A673 (cell line): ENCODE results near the gene LGALS7B. TPM values are rescaled to one million over a fixed set of nuclear protein-coding genes. Genes with fewer than 3 reads are reported as not detected.
"Not testable (repeated sequence)": the region's sequence is repeated elsewhere in the genome, so short reads cannot be mapped to it uniquely, and the experiment has no call there.

ENCODE experiments used
- BruUV-seq: library from RNA; stranded (reverse); fragments of 400-500 nt; replicated peaks from 2 replicates; lab custom pipeline; 2021; lab: Mats Ljungman, UMichigan
- CTCF ChIA-PET: fragments of 300-600 bp; sonication (Branson Sonifier 250); formaldehyde crosslinking; loops from one replicate; lab custom pipeline; 2022; ENCODE audit warnings: antibody characterized with exemption; lab: Charles Lee
- POLR2A ChIA-PET: fragments of 300-600 bp; sonication (Branson Sonifier 250); formaldehyde crosslinking; loops from one replicate; lab custom pipeline; 2022; ENCODE audit warnings: antibody characterized with exemption; ENCODE audit not compliant: low non-redundant PET; lab: Charles Lee
- DNase-seq: peaks from one replicate; pipeline ENCODE4 v3.0.0-alpha.2; 2015; ENCODE audit warnings: low spot score
- H3K27ac ChIP-seq: fragments of 200-600 bp; sonication (generic); 2 replicates; pipeline ENCODE4 v1.5.1; 2016; ENCODE audit warnings: mixed run types, low read depth, mild to moderate bottlenecking, mixed read lengths, antibody characterized with exemption, low read length; ENCODE audit not compliant: poor library complexity, severe bottlenecking
- H3K27me3 ChIP-seq: fragments of 200-600 bp; sonication (generic); replicated peaks from 2 replicates; pipeline ENCODE4 v1.6.1; 2017; ENCODE audit warnings: mixed run types, low read depth, mild to moderate bottlenecking, mixed read lengths, antibody characterized with exemption, low read length; ENCODE audit not compliant: insufficient read depth, poor library complexity
- H3K36me3 ChIP-seq: fragments of 200-600 bp; sonication (generic); 2 replicates; pipeline ENCODE4 v1.6.1; 2016; ENCODE audit warnings: mixed run types, mild to moderate bottlenecking, mixed read lengths, antibody characterized with exemption, low read length; ENCODE audit not compliant: insufficient read depth, poor library complexity, severe bottlenecking
- H3K4me1 ChIP-seq: fragments of 200-600 bp; sonication (generic); 2 replicates; pipeline ENCODE4 v1.6.1; 2017; ENCODE audit warnings: mixed run types, mild to moderate bottlenecking, mixed read lengths, antibody characterized with exemption, low read length; ENCODE audit not compliant: insufficient read depth, poor library complexity, severe bottlenecking
- H3K4me3 ChIP-seq: fragments of 200-600 bp; sonication (generic); 2 replicates; pipeline ENCODE4 v1.5.1; 2016; ENCODE audit warnings: low read depth, mixed run types, mild to moderate bottlenecking, mixed read lengths, low read length; ENCODE audit not compliant: poor library complexity, severe bottlenecking
- H3K9me3 ChIP-seq: fragments of 200-600 bp; sonication (generic); 2 replicates; pipeline ENCODE4 v1.6.1; 2016; ENCODE audit warnings: mixed run types, low read depth, mild to moderate bottlenecking, mixed read lengths, antibody characterized with exemption, low read length; ENCODE audit not compliant: poor library complexity, severe bottlenecking
- CTCF ChIP-seq: fragments of 300-800, 200-600 bp; sonication (generic); conservative IDR thresholded peaks from 2 replicates; pipeline ENCODE4 v1.5.1; 2017; ENCODE audit warnings: low read depth, mild to moderate bottlenecking, antibody characterized with exemption, low read length, moderate library complexity, mixed read lengths
- EZH2 ChIP-seq: fragments of 200-600 bp; sonication (generic); IDR thresholded peaks from 2 replicates; pipeline ENCODE4 v1.6.1; 2017; ENCODE audit warnings: borderline replicate concordance, low read depth, mild to moderate bottlenecking, mixed read lengths, antibody characterized with exemption, low read length; ENCODE audit not compliant: poor library complexity, severe bottlenecking
- intact Hi-C: fragments of 100-400 bp; cut with micrococcal nuclease; formaldehyde crosslinking; loops from one replicate; pipeline ENCODE4 v1.10.0; 2022; ENCODE audit not compliant: unreplicated experiment
- total RNA-seq: library from RNA; stranded (reverse); gene quantifications from 2 replicates; pipeline ENCODE4 v1.2.3, GENCODE V29; 2021

LGALS7B gene
- total RNA-seq, 1 experiment from 2014 or later: not detected

GRCh38 chr19:38759590-38760003 is 29.4 kb upstream of the LGALS7B start:
- Histone ChIP-seq H3K36me3 (no peaks in the 10 kb centered on the region), H3K4me1 (no peaks in the 10 kb centered on the region), H3K27ac (no peak overlapping the region), H3K4me3 (no peak overlapping the region), H3K9me3 (no peaks in the 10 kb centered on the region), H3K27me3 (no peaks in the 10 kb centered on the region)
- intact Hi-C loops: no loop called here
- TF ChIP-seq EZH2 (no peak), CTCF (no peak)
- ChIA-PET POLR2A (no interaction called here), CTCF (no interaction called here)
- no peak for DNase-seq
- no TSS peak for BruUV-seq

DNA sequence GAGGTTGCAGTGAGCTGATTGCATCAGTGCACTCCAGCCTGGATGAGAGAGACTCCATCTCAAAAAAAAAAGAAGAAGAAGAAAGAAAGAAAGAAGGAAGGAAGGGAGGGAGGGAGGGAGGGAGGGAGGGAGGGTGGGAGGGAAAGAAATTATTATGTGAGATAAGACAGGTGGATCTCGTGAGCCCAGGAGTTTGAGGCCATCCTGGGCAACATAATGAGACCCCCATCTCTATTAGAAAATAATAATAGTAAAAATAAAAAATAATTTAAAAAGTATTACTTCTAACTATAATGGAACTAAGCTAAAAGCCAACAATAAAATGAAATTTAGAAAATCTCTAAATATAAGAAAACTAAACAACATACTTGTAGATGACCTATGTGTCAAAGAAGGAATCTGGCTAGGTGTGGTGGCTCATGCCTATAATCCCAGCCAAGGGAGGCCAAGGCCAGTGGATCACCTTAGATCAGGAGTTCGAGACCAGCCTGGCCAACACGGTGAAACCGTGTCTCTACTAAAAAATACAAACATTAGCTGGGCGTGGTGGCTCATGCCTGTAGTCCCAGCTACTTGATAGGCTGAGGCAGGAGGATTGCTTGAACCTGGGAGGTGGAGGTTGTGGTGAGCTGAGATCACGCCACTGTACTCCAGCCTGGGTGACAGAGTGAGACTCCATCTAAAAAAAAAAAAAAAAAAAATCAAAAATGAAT is 28.0 kb upstream of the LGALS7B start:
- ChIA-PET POLR2A (interaction anchor here (0.6 kb wide), 1 partner anchor 71 kb away, joined by 4 read pairs; the partner anchor contains the start of gene ECH1), CTCF (interaction anchor here (0.9 kb wide), 1 partner anchor 9 kb away, joined by 3 read pairs; no protein-coding TSS in a partner anchor)
- H3K4me1 ChIP-seq, H3K27me3 ChIP-seq, H3K9me3 ChIP-seq, H3K4me3 ChIP-seq, DNase-seq, H3K36me3 ChIP-seq, BruUV-seq, H3K27ac ChIP-seq, intact Hi-C loops: not testable (repeated sequence)

DNA sequence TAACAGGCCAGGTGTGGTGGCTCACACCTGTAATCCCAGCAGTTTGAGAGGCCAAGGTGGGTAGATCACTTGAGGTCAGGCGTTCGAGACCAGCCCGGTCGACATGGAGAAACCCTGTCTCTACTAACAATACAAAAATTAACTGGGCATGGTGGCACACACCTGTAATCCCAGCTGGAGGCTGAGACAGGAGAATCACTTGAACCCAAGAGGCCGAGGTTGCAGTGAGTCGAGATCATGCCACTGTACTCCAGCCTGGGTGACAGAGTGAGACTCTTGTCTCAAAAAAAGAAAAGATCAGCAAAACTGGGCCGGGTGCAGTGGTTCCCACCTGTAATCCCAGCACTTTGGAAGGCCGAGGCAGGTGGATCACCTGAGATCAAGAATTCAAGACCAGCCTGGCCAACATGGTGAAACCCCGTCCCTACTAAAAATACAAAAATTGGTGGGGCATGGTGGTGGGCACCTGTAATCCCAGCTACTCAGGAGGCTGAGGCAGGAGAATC is 27.1 kb upstream of the LGALS7B start:
- BruUV-seq, intact Hi-C loops, H3K27me3 ChIP-seq, DNase-seq, H3K9me3 ChIP-seq, H3K4me1 ChIP-seq, H3K36me3 ChIP-seq, H3K4me3 ChIP-seq, CTCF ChIA-PET, H3K27ac ChIP-seq: not testable (repeated sequence)
- POLR2A ChIA-PET: interaction anchor here (0.6 kb wide), 1 partner anchor 70 kb away, joined by 4 read pairs; the partner anchor contains the start of gene ECH1

GRCh38 chr19:38763795-38764220 is 25.2 kb upstream of the LGALS7B start:
- BruUV-seq: no TSS peak
- intact Hi-C loops: no loop called here
- ChIA-PET POLR2A (interaction anchor here (0.7 kb wide), 1 partner anchor 68 kb away, joined by 4 read pairs; the partner anchor contains the start of gene ECH1), CTCF (interaction anchor here (0.7 kb wide), 1 partner anchor 244 kb away, joined by 6 read pairs; no protein-coding TSS in a partner anchor)
- H3K36me3 ChIP-seq: no peaks in the 10 kb centered on the region
- no peaks in the 10 kb centered on the region for H3K9me3 ChIP-seq
- no peak for DNase-seq
- no peak overlapping the region for H3K4me3 ChIP-seq
- H3K27ac ChIP-seq: no peak overlapping the region
- H3K27me3 ChIP-seq: no peaks in the 10 kb centered on the region
- TF ChIP-seq CTCF (no peak), EZH2 (no peak)
- H3K4me1 ChIP-seq: no peaks in the 10 kb centered on the region
